HS-27A (cell line): ENCODE results near the gene TEKT3.

Source experiments
- DNase-seq: peaks from one replicate; pipeline ENCODE4 v3.0.0-alpha.2; 2012; ENCODE audit warnings: low read depth, missing footprints

The TEKT3 gene

DNA sequence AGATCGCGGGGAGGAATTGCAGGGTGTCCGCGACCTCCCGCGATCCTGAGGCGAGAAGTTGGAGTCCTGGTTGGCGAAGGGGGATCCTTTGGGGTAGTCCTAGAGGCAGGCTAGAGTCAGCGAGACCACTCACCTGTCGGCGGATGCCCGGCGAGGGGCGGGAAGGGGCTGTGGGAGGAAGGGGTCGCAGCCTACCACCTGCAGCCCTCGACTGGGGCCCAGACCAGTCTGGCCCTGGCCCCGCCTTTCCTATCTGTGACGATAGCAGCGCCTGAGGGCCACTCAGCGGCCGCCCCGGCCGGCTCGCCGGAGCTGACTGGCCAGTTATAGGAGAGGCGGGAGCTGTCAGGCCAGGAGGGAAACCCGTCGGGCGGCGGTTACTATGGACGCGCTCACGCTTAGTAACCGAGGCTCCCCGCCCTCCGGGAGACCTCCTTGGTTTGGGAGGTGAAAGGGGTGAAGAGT, at the start of gene TEKT3:
TEKT3 (minus strand) TSS at position 213 of the 465 bp plus-strand sequence. CDS start 10,012 bp downstream, outside the sequence.
- DNase-seq = no peak

DNA sequence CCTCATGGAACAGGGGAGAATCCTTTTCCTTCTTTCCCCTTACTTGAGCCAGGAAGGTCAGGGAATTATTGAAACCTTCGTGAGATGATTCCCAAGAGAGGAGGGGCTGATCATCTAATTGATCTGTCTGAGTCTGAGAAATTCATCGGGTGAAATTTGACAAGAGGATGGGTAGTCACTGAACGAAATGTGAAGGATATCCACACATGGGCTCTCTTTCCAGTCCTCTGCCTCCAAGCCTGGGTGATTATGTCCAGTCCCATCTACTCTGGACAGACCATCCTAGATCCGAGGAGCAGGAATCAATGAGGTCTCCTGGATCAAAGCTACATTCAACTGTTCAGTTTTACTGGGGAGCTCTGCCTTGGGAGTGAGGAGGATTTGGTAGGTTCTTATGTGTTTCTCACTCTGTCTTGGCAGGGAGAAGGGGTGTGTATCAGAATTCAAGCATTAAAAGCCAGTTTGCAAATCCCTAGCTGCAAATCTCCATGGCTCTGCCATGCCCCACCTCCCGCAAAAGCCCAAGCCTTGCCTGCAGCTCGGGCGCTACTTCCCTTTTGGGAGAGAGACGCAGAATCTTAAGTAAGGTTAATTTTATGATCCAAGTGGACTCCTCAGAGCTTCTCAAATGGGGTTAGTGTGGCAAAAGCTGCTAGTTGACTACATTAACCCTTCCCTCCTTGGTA, 47.1 kb upstream of the TEKT3 start:
- no peak for DNase-seq

DNA sequence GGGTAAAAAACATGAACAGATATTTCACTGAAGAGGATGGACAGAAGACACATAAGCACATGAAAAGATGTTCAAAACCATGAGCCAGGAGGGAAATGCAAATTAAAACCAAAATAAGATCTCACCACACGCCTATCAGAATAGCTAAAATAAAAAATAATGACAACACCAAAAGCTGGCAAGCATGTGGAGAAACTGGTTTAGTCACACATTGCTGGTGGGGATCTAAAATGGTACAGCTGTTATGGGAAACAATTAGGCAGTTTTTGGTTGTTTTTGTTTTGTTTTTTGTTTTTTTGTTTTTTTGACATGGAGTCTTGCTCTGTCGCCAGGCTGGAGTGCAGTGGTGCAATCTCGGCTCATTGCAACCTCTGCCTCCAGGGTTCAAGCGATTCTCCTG, 44.7 kb upstream of the TEKT3 start:
- DNase-seq = no peak

DNA sequence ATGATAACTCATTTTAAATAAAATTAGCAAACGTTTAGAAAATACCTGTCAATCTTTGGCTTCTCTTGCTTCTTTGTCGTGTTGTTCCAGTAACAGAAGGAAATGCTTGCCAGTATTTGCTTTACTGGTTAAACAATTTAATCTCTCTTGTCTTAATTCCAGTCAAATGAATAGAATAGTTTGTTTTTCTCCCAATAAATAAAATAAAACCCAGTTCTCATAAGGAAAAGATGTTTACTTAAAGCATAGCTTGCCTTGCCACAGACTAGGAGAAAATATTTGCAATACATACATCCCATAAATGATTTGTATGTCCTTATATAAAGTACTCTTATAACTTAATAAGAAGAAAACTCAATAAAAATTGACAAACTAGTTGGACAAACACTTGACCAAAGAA, 43.9 kb upstream of the TEKT3 start:
- DNase-seq = no peak

DNA sequence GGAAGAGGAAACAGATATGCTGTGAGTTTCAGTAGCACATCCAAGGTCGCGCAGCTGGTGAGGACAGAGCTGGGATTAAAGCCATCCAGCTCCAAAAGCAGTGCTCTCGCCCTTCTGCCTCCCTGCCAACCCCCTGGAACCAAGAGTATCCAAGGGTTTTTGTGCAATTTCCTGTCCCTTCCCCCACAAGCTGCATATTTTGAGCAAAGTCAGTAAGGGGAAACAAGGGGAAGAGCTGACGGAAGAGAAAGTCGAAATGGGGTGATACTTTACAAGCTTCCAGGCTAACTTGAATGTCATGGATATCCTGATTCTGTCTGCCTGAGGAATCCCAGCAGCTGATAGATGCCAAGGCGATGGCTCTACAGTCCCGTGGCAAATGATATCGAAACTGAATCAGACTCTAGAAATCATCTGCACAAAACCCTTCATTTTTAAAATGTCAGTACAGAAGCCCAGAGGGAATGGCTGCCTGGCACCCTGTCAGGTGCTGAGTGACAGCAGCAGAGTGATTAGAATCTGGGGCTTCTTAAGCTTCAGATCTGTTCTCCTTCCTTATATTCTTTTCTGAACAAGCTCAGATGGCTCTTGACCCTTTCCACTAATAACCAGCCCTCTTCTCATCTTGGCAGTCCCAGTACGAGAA, 42.9 kb upstream of the TEKT3 start:
- no peak for DNase-seq

DNA sequence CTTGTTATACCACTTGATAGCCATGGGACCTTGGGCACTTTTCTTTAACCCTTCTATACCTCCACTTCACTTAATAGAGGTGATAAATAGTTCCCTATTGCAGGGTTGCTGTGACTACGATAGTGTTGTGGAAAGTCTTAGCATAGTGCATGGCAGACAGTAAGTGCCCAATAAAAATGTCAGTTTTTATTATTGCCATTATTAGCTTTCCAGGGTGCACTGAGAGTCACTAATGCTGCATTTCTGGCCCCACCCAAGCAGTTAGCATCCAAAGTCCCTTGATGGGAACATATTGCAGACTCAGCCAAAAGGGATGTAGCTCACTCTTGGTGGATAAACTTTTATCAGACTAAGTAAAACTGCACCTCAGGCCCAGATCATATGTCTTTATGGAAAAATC, 41.5 kb upstream of the TEKT3 start:
- DNase-seq = no peak

DNA sequence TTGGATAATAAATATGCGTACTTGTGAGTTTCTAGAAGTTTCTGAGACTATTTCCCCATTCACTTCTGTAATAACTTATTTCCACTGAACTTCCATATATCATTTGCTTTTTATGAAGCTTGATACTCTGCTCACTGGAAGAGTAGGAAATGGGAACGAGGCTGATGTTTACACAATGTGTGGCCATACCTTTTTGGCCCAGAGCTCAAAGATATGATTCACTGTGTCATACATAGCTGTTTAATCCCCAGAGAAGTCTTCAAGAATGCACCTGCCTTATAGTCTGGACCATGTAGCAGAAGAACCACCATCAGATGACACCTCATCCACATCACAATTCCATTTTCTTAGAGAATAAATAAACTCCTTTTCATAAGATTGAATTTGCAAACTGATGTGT, 40.3 kb upstream of the TEKT3 start:
- no peak for DNase-seq

DNA sequence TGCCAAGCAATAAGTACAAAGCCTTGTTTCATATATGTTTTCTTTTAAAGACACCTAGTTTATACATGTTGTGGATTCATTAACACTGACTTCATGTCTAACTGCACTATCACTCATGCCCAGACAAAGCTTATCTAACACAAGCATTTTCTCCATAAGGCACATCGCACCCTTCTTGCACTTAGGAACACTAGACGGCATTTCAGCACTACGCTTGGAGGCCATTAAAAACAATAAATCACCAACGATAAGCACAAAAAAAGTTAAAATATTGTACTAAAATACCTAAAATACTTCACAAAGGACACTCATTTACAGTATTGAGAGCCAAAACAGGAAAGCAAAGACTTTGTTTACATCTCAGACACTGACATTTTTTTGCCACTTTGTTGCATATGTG, 39.0 kb upstream of the TEKT3 start:
- no peak for DNase-seq

DNA sequence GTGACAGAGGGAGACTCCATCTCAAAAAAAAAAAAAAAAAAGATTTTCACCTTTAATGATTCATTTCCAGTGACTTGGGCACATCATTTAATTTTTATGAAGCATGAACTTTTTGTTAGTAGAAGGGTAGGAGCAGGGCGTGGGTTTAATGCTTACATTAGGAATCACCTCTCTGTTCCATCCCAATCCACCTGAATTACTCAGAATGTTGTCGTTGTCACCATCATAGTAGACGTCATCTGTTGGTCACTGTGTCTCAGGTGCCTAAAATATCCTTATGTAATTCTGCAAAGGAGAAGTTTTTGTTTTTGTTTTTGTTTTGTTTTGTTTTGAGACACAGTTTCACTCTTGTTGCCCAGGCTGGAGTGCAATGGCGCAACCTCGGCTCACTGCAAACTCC, 38.3 kb upstream of the TEKT3 start:
- DNase-seq = no peak

DNA sequence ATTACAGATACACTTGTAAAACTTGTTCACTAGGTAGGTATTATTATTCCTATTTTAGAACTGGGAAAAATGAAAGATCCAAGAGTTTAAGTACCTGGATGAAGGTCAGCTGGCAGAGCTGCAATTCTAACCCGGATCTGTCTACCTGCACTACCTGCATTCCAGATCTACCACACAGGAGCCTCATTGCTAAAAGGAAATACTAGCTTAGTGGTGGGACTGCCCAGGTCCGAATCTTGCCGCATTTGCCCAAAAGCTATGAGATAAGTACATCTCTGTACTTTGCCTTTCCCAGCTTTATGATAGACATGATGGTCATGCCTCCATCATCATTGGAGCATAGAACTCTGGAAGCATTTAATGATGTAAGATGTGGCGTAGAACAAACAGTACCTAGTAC, 36.8 kb upstream of the TEKT3 start:
- no peak for DNase-seq

DNA sequence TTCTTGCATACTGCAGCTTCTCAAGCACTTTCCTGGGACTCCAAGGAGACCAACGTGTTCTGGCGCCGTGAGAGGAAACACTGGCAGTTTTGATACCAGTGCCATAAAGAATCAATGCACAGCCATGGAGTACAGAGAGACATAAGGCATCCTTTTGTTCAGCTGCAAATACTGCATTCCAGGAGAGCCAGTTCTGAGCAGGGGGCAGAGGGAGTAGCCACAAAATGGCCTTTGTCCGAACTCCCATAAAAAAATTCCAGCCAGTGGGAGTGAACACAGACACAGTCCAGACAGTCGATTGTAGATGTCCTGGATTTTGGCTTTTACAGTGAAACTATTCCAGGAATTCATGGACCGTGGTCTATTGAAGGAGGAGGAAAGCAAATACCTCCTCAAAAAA, 36.2 kb upstream of the TEKT3 start:
- DNase-seq = peak; percentile 88

DNA sequence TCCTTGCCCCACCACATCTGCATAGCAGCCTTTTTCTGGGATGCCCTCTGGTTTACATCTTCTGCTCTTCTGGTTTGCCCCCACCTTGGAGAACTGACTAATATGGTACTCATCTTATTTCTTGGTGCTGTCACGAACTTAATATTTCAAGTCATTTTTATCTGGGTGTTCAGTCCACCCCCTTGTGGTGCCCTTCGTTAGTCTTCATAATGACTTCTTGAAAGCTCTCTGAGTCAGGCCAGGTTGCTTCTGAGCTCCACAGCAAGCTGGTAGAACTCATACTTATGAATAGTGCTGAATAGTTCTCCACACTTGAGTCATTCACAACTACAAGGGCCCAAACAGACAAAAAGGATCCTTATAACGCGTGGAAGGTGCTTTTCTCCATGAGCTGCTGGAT, 35.8 kb upstream of the TEKT3 start:
- peak; percentile 69 for DNase-seq

DNA sequence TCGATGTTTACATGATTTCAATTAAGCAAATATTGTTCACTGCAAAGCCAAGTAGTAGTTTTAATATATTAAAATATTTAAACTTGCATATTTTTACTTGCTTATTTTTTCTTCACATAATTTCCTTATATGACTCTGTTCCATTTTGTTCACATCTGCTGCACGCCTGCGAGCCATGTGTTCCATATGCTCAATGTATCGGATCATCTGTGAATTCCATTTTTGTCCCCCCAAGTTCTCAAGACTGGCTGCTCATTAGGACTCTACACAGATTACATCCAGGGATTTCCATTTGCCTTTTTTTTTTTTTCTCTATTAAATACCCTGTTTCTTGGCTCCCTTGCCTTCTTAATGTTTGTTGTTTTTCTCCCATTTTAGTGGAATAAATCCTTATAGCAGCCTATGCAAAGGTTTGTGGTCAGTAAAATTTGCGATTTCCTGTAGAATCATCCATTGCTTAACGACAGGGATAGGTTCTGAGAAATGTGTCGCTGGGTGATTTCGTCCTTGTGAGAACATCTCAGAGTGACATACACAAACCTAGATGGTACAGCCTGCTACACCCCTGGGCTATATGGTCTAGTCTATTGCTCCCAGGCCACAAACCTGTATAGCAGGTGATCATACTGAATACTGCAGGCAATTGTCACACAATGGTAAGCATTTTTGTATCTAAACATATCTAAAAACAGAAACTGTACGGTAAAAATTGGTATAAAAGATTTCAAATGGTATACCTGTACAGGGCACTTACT, 30.2 kb upstream of the TEKT3 start:
- DNase-seq = no peak

DNA sequence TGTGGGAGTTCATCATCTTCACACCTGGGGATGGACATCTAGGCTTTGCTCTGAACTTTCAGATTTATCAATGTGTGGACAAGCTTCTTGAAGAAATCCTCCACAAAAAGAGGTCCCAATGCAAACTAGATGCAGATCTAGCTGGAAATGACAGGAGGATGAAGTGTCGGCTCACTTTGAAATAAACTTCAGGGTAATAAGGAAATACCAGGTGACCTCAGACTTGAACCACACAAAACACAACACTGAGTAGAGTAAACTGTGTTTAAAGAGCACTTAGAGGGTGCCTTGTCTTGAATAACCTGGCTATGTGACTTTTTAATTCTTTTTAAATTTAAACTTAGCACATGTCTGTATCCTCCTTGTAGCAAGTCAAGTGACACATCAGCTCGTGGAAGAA, 27.2 kb upstream of the TEKT3 start:
- no peak for DNase-seq

DNA sequence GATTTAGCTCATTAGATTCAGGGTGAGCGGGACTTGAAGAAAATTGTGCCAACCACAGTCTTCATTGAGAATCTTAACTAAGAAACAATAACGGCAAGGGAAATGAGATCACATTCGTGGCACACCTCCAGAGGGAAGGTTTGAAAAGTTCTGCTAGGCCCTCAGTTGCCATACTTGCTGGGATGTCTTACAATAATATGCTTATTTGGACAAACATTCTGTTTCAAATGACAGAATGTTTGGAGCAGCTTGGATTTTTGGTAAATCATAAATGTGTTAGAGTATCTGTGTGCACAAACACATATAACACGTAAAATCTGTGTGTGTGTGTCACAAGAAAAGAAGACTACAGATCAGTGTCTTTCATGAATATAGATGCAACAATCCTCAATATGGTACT, 24.6 kb upstream of the TEKT3 start:
- no peak for DNase-seq

DNA sequence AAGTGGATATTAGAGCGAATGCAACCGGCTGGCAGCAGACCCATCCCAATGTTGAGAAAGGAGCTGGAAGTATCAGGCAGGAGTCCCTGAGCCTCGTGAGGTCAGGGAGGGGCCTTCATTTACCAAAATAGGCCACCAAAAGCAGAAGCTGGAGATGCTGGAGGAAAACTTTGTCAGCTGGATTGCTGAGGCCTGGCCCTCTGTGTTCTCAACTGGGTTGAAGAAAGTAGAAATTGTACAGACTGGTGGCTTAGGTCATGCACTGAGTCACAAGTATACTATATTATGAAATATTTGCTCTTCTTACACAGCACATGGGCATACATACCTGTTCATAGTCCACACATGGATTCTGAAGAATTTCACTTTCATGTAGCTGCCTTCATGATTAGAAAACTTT, 23.2 kb upstream of the TEKT3 start:
- DNase-seq = no peak

DNA sequence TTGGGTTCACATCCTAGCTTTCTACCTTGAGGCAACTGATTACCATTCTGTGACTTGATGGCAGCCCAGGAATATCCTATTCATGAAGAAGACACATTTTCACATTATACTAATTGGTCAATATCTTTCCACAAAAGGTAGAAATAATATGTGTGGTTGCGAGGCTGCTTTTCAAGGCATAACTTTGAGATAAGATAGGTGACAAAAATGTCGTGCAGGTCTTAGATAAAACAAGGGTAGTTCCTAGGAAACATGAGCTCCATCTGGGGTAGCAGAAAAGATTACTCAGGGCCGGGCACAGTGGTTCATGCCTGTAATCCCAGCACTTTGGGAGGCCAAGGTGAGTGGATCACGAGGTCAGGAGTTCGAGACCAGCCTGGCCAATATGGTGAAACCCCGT, 22.3 kb upstream of the TEKT3 start:
- no peak for DNase-seq

DNA sequence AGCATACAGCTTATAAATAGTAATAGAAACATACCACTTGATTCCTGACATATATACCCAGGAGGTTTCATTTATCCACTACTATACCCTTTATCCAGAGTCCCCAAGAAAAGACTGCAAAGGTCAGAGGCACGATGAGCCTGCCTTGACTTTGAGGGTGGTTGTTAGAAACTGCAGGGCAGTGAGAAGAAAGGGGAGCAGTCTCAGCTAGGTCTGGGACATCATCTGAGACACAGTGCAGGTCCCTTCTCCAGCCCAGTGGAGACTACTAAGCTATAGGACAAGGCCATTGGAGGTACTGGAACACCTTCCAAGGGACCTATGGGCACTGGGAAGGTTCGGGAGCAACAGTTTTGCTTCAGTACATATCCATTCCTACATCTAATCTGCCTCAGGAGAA, 20.2 kb upstream of the TEKT3 start:
- no peak for DNase-seq

DNA sequence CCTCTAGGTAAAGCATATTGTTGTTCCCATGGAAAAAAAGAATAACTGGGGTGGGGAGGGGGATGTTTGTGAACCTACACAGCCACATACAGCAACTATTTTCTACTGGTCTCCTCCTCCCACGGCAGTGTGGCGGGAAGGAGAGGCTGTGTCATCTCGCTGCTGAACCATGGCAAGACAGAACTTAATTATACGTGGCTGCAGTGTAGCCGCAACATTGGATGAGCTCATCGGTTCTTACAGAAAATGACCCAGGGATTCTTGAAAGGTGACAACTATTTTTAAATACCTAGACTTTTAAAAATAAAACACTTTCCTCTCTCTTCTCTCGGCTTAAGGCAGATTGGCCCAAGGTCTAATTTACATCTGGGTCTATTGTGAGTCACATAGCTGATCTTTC, 19.8 kb upstream of the TEKT3 start:
- no peak for DNase-seq

DNA sequence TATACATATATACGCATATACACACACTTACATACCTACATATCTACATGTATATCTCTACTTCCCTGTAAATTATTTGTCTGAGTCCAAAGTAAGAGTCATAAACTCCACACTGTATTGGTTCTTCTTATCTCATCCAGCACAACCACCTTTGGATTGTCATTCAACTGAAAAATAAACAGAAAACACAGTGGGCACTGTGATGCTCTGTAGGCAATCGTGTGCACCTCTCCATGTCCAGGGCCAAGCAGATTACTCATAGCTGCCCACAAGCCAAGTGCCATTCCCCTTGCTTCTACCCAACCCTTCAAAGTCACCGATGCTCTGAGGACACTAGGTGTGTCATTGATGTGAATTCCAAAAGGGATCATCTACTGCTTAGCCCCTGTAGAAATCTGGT, 12.9 kb upstream of the TEKT3 start:
- no peak for DNase-seq

DNA sequence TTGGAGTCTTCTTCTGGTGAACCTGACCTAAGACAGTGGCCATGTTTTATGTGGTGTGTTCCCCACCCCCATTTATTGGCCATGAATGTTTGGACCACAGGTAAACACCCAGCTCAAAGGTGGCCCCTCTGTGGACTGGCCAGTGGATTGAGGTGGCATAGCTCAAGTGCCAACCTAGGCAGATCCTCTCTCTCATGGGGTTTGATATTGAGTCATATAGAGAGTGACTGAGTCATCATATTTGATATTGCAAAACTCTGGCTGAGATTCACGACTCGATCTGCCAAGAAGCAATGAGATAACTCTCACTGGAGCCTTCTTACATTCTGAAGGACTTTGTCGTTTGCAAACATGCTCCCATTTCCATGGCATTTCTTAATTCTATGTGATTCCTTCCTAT, 10.5 kb upstream of the TEKT3 start:
- peak; percentile 60 for DNase-seq

DNA sequence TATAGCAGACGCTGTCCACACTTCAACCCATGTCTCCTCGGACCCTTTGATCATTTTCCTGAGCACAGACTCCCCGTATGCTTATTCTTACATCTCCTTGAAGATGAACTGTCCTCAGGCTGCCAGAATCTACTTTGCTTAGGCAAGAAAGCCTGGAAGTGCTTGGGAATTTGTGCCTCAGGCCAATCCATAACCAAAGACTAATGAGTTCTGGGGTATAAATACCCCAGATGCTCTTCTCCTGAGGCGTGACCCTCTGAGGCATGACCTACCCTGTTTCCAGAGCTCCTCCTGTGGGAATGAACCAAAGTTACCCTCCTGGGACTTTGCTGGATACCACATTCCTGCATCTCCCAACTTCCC, 10.1 kb upstream of the TEKT3 start:
- DNase-seq = no peak

DNA sequence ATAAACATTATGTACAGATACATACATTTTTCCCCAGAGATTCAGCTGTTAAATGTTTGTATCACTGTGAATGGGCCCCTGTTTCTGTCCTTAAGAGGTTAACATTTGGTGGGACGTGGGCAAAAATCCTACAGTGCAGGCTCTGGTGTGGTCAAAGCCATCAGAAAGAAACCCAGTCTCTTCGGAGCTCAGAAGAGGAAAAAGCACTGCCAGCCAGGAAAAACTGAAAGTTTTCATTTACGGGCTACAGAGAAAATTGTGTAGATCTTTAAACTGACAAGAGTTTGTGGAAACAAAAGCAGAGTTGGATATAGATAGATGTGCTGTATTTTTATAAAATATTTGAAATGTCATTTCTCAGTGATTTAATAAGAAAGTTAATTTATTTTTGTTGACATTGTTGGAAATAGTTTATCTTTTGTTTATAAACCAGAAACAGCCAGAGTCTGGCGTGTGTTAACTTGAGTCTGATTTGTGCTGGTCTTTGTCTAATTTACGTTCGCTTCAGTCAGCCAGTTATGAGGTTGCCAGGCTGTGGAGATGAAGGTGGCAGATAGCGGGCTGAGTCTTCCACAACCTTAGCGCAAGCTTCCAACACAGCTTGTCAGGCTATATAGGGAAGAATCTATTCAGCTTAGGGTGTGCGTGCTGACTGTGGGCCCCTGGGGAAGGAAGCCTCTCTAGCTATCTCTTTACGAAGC, 9.5 kb upstream of the TEKT3 start:
- DNase-seq = no peak
